ENCODE results near the gene PLXNA1. TPM values are rescaled to one million over a fixed set of nuclear protein-coding genes. Genes with fewer than 3 reads are reported as not detected.

Gene PLXNA1
- polyA plus RNA-seq, 1 donor from 2014 or later: 65.6 TPM

DNA sequence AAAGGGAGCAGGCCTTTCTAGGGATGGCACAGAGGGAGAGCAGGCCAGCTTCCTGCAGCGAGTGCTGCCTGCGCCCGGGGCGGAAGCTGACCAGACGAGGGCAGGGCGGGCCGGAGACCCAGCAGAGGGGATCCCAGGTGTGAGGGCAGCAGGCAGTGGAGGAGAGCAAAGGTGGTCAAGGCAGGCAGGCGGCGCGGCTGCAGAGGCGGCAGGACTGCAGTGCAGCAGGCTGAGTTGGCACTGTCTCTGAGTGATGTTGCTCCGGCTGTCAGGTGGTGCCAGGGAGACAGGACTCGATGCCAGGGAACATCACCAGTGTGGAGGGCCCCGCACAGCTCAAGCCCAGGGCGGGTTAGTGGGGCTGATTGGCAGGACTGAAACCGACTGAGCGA is 22.3 kb upstream of the PLXNA1 start:
- H3K9me3 ChIP-seq (ENCODE audit: low read length): no peaks in the 10 kb centered on the region
- no peak overlapping the region for H3K4me2 ChIP-seq (ENCODE audit: low read length)
- H3K27me3 ChIP-seq (ENCODE audit: insufficient read depth, low read depth, low read length): no peaks in the 10 kb centered on the region
- H3F3A ChIP-seq (ENCODE audit: insufficient read depth, low read length, poor library complexity, severe bottlenecking): no peaks in the 10 kb centered on the region
- no peak overlapping the region for H2AFZ ChIP-seq (ENCODE audit: low read depth, low read length)
- H4K20me1 ChIP-seq (ENCODE audit: insufficient read depth): no peaks in the 10 kb centered on the region
- TF ChIP-seq RAD21 (conservative IDR thresholded peaks at IDR 0.05) (no peak), EP300 (conservative IDR thresholded peaks at IDR 0.05; ENCODE audit: poor library complexity, severe bottlenecking) (no peak), TAF1 (IDR thresholded peaks at IDR 0.05; ENCODE audit: low read depth) (no peak), SMC3 (conservative IDR thresholded peaks at IDR 0.05; ENCODE audit: poor library complexity) (no peak), POLR2AphosphoS5 (IDR thresholded peaks at IDR 0.05) (no peak), EZH2 (IDR thresholded peaks at IDR 0.05; ENCODE audit: borderline replicate concordance, insufficient read depth, low read length, poor library complexity, severe bottlenecking) (no peak)
- TF ChIP-seq, protein P1, sequence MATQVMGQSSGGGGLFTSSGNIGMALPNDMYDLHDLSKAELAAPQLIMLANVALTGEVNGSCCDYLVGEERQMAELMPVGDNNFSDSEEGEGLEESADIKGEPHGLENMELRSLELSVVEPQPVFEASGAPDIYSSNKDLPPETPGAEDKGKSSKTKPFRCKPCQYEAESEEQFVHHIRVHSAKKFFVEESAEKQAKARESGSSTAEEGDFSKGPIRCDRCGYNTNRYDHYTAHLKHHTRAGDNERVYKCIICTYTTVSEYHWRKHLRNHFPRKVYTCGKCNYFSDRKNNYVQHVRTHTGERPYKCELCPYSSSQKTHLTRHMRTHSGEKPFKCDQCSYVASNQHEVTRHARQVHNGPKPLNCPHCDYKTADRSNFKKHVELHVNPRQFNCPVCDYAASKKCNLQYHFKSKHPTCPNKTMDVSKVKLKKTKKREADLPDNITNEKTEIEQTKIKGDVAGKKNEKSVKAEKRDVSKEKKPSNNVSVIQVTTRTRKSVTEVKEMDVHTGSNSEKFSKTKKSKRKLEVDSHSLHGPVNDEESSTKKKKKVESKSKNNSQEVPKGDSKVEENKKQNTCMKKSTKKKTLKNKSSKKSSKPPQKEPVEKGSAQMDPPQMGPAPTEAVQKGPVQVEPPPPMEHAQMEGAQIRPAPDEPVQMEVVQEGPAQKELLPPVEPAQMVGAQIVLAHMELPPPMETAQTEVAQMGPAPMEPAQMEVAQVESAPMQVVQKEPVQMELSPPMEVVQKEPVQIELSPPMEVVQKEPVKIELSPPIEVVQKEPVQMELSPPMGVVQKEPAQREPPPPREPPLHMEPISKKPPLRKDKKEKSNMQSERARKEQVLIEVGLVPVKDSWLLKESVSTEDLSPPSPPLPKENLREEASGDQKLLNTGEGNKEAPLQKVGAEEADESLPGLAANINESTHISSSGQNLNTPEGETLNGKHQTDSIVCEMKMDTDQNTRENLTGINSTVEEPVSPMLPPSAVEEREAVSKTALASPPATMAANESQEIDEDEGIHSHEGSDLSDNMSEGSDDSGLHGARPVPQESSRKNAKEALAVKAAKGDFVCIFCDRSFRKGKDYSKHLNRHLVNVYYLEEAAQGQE (IDR thresholded peaks at IDR 0.05; ENCODE audit: borderline replicate concordance): no peak
- H3K9me2 ChIP-seq (ENCODE audit: insufficient read depth, low read length): no peaks in the 10 kb centered on the region
- no peak overlapping the region for H3K27ac ChIP-seq (ENCODE audit: low read length)
- H3K79me2 ChIP-seq (replicated peaks; ENCODE audit: insufficient read depth, low read length): no peaks in the 10 kb centered on the region
- H3K36me3 ChIP-seq (ENCODE audit: insufficient read depth, low read length): no peaks in the 10 kb centered on the region
- H3K4me3 ChIP-seq (ENCODE audit: low read length): no peak overlapping the region
- no peak overlapping the region for H3K9ac ChIP-seq (ENCODE audit: low read length)

DNA sequence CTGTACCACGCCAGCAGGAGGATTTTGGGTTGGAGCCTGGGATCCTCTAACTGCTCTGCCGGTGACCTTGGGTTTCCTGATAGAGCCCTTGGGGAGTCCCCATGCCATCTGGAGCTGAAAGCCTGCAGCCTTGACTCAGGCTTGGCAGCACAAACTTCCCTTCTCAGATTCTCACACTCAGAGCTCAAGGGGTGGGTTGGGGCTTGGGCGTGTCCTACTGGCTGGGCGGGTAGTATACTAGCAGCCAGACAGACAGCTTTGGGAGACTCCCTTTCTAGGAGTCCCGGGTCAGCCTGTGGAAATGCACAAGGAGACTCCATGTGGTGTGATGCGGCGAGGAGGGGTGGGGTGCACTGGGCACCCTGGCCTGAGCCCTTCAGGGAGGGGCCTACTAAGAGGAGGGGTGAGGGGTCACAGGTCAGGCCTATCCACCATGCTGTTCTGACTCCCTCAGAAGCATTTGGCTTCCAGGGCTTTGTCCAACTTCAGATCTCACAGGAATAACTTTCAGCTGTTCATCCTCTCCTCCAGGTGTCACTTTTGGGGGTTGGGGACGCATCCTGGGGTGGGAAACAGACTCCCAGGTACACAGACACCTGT is 21.6 kb upstream of the PLXNA1 start:
- H3K9ac ChIP-seq (ENCODE audit: low read length): no peak overlapping the region

More for the DNA sequence above, 21.6 kb upstream of the PLXNA1 start:
- TF ChIP-seq RAD21 (conservative IDR thresholded peaks at IDR 0.05): no peak
- TF ChIP-seq EZH2 (IDR thresholded peaks at IDR 0.05; ENCODE audit: borderline replicate concordance, insufficient read depth, low read length, poor library complexity, severe bottlenecking): no peak
- TF ChIP-seq, protein P2, sequence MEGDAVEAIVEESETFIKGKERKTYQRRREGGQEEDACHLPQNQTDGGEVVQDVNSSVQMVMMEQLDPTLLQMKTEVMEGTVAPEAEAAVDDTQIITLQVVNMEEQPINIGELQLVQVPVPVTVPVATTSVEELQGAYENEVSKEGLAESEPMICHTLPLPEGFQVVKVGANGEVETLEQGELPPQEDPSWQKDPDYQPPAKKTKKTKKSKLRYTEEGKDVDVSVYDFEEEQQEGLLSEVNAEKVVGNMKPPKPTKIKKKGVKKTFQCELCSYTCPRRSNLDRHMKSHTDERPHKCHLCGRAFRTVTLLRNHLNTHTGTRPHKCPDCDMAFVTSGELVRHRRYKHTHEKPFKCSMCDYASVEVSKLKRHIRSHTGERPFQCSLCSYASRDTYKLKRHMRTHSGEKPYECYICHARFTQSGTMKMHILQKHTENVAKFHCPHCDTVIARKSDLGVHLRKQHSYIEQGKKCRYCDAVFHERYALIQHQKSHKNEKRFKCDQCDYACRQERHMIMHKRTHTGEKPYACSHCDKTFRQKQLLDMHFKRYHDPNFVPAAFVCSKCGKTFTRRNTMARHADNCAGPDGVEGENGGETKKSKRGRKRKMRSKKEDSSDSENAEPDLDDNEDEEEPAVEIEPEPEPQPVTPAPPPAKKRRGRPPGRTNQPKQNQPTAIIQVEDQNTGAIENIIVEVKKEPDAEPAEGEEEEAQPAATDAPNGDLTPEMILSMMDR (IDR thresholded peaks at IDR 0.05; ENCODE audit: poor library complexity, severe bottlenecking): no peak
- TF ChIP-seq TAF1 (IDR thresholded peaks at IDR 0.05; ENCODE audit: low read depth): no peak
- TF ChIP-seq, protein P1 (IDR thresholded peaks at IDR 0.05; ENCODE audit: borderline replicate concordance): no peak
- TF ChIP-seq MXI1 (conservative IDR thresholded peaks at IDR 0.05; ENCODE audit: poor library complexity, severe bottlenecking): no peak
- TF ChIP-seq SMC3 (conservative IDR thresholded peaks at IDR 0.05; ENCODE audit: poor library complexity): no peak
- TF ChIP-seq EP300 (conservative IDR thresholded peaks at IDR 0.05; ENCODE audit: poor library complexity, severe bottlenecking): no peak
- no peak for TF ChIP-seq POLR2AphosphoS5 (IDR thresholded peaks at IDR 0.05)
- no peak overlapping the region for H3K27ac ChIP-seq (ENCODE audit: low read length)
- H3K4me2 ChIP-seq (ENCODE audit: low read length): no peak overlapping the region
- H3K27me3 ChIP-seq (ENCODE audit: insufficient read depth, low read depth, low read length): no peaks in the 10 kb centered on the region
- H3K9me3 ChIP-seq (ENCODE audit: low read length): no peaks in the 10 kb centered on the region
- H2AFZ ChIP-seq (ENCODE audit: low read depth, low read length): no peak overlapping the region
- no peaks in the 10 kb centered on the region for H3K9me2 ChIP-seq (ENCODE audit: insufficient read depth, low read length)
- no peaks in the 10 kb centered on the region for H4K20me1 ChIP-seq (ENCODE audit: insufficient read depth)
- no peaks in the 10 kb centered on the region for H3K79me2 ChIP-seq (replicated peaks; ENCODE audit: insufficient read depth, low read length)
- H3K36me3 ChIP-seq (ENCODE audit: insufficient read depth, low read length): no peaks in the 10 kb centered on the region
- H3F3A ChIP-seq (ENCODE audit: insufficient read depth, low read length, poor library complexity, severe bottlenecking): no peaks in the 10 kb centered on the region
- no peak overlapping the region for H3K4me3 ChIP-seq (ENCODE audit: low read length)
